GM21390 (cell line): ENCODE data around the gene MRPL52.
"Not testable (repeated sequence)": the region's sequence is repeated elsewhere in the genome, so short reads cannot be mapped to it uniquely, and the experiment has no call there.

Source experiments
- ATAC-seq: cut with Tn5 transposase; IDR thresholded peaks from one replicate; pipeline ENCODE4 v1.9.1; 2021; ENCODE audit not compliant: unreplicated experiment

The MRPL52 gene

GRCh38 chr14:22837750-22838538 is 8.3 kb downstream of the MRPL52 start:
- ATAC-seq = no peak

DNA sequence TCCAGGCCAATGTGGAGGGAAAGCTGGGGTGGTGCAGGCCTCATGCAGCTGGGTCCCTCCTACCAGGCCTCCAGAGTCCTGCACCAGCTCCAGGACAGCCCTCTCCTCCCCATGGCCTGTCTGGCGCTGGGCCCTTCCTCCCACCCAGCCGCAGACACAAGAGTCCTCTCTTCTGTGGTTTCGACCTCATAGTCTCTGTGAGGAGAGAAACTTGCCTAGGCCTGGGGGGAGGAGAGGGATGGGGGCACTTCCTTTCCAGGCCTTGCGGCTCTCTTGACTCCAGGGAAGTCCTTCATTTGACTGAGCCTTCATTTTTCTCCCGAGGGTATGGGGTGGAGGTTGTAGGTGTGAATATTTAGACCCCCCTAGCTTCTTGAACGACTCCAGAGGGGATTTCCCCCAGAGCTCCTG is 8.9 kb downstream of the MRPL52 start:
- no peak for ATAC-seq

GRCh38 chr14:22839159-22839779 is 9.6 kb downstream of the MRPL52 start:
- ATAC-seq = no peak

- no peak for ATAC-seq
Measured at GRCh38 chr14:22841311-22841710, 11.6 kb downstream of the MRPL52 start.

DNA sequence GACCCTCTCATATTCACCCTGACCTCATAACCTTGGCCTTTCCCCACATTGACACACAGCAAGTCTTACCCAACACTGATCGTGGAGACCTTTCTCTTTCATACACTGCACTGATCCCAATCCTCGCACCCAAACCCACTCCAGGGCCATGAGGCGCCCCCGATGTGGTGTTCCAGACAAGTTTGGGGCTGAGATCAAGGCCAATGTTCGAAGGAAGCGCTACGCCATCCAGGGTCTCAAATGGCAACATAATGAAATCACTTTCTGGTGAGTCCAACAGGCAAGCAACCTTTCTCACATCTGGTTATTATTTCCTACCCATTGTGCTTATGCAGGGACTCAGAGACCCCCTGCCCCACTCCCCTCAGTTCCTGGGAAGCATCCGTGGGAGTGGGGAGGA is 12.1 kb downstream of the MRPL52 start:
- ATAC-seq = no peak

DNA sequence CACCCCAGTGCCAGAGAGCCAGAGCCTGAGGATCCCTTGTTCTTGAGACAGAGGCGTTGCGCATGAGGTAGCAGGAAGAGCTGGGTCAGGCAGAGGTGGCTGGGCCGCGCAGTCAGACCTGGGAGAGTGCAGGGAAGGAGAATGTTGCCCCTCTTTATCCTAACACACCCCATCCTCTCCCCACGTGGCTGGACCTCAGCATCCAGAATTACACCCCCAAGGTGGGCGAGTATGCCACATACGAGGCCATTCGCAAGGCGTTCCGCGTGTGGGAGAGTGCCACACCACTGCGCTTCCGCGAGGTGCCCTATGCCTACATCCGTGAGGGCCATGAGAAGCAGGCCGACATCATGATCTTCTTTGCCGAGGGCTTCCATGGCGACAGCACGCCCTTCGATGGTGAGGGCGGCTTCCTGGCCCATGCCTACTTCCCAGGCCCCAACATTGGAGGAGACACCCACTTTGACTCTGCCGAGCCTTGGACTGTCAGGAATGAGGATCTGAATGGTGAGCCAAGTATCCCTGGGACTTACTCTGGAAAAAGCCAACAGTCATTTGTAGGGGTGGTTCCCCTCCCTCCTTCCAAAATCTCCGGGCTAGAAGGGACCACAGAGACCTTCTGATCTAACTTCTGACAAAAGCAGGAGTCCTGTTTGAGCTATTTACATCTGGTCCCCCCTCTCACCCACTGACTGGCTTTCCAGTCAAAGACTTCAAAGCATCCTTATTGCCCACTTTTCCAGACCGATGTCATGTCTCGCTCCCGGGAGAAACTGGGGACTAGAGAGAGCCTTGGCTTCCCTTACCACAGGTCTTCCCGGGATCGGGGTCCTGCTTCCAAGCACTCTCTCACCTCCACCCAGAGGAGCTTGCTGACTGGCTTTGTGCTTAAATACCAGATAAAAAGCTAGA is 12.8 kb downstream of the MRPL52 start:
- no peak for ATAC-seq

- ATAC-seq = no peak
Measured at GRCh38 chr14:22843123-22843925, 13.6 kb downstream of the MRPL52 start.

DNA sequence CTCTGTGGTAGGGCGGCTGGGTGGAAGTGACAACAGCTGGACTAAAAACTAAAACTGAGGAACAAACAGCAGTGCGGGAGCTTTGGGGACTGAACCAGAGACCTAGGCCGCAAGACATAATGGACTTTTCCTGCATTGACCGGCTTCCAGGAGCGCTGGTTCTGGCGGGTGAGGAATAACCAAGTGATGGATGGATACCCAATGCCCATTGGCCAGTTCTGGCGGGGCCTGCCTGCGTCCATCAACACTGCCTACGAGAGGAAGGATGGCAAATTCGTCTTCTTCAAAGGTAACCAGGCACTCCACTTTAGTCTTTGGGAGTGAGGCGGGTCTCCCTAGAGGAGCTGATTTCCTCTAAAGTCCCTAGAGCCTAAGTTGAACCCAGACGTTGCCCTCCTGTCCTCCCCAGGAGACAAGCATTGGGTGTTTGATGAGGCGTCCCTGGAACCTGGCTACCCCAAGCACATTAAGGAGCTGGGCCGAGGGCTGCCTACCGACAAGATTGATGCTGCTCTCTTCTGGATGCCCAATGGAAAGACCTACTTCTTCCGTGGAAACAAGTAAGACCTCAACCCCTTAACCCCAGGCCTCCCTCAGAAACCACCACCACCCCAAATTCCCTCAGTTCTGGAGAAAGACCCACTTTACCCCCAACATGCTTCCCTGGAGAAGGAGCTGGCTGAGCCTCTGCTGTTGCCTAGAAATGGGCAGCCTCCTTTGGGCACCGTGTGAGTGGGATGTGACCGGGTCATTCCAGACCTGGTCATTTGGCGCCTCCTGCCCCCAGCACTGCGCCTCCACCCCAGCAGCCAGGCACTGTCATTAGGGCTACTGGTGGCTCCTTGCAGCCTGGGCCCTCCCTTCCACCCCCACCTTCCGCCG is 14.8 kb downstream of the MRPL52 start:
- no peak for ATAC-seq

DNA sequence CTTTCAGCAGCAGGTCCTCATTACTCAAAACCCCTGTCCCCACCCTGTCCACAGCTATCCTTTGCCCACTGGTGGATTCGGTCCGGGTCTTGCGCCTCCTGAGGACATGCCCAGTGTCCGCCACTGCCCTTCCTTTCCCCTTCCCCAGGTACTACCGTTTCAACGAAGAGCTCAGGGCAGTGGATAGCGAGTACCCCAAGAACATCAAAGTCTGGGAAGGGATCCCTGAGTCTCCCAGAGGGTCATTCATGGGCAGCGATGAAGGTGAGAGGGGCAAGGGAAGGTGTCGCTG is 15.4 kb downstream of the MRPL52 start:
- no peak for ATAC-seq

- ATAC-seq = no peak
Measured at GRCh38 chr14:22845821-22846625, 16.3 kb downstream of the MRPL52 start.

DNA sequence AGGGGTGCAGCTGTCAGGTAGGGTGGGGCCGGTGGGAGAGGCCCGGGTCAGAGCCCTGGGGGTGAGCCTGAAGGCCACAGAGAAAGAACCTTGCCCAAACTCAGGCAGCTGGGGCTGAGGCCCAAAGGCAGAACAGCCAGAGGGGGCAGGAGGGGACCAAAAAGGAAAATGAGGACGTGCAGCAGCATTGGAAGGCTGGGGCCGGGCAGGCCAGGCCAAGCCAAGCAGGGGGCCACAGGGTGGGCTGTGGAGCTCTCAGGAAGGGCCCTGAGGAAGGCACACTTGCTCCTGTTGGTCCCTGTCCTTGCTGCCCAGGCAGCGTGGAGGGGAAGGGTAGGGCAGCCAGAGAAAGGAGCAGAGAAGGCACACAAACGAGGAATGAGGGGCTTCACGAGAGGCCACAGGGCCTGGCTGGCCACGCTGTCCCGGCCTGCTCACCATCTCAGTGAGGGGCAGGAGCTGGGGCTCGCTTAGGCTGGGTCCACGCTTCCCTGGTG is 17.2 kb downstream of the MRPL52 start:
- no peak for ATAC-seq

DNA sequence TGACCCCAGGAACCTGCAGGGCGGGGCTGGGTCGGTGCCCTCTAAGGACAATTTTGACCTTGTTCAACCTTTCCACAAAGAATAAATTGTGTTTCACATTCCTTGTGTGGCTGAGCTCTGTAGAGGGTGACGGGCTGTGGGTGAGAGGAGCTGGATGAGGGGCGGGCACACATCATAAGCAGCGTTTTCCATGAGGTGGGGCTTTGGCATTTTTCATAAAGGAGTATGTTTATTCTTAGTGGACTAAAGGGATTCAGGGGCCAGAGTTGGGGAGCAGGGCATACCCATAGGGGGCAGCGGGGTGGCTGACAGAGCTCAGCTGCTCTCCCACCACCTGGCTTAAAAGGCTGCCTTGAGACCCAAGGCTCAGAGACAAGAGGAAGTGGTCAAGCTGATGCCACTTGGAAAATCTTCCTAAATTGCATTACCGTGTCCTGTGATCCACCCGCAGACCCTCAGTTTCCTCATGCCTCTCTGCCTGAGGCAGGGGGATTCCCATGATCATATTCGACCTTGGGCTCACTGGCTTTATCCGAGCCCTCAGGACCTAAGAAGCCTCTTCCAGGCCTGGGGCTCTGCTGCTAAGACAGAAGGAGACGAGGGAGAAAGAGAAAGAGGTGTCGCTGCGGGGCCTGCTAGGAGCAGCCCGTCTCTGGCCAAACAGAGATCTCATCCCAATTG is 18.1 kb downstream of the MRPL52 start:
- ATAC-seq = no peak

DNA sequence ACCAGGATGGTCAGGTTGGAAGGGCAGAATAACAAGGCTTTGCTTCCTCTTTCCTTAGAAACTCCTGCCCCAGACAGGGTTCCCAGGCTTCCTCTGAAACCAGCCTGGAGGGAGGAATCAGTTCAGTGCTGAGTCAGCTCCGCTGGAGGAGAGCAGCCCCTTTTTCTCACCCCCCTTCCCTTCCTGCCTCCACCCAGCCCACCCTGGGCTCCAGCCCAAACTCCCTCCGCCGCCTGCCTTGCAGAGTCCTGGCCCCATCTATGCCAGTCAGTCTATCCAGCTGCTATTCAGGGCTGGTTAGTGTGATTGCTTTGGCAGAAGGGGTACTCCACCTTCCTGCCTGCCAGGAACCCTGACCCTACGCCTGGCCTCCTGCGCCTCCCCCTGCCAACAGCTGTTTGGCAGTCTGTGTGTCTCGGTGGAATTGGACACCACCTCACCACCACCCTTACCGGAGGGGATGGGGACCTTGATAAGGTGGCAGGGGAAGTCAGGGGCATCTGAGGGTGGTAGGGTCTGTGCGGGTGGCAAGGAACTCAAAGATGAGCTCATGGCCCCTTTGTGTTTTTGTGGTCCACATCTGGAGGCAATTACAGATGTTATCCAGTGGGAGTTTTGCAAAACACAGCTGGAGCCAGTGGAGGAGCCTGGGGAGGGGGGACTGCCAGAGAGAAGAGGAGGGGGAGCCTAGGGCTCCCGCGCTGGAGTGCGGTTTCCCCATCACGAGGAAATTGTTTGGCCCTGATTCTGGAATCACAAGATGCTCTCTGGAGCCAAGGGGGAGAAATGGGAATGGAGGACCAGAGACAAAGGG is 18.9 kb downstream of the MRPL52 start:
- ATAC-seq = no peak

GRCh38 chr14:22849212-22849819 is 19.6 kb downstream of the MRPL52 start:
- ATAC-seq = no peak

DNA sequence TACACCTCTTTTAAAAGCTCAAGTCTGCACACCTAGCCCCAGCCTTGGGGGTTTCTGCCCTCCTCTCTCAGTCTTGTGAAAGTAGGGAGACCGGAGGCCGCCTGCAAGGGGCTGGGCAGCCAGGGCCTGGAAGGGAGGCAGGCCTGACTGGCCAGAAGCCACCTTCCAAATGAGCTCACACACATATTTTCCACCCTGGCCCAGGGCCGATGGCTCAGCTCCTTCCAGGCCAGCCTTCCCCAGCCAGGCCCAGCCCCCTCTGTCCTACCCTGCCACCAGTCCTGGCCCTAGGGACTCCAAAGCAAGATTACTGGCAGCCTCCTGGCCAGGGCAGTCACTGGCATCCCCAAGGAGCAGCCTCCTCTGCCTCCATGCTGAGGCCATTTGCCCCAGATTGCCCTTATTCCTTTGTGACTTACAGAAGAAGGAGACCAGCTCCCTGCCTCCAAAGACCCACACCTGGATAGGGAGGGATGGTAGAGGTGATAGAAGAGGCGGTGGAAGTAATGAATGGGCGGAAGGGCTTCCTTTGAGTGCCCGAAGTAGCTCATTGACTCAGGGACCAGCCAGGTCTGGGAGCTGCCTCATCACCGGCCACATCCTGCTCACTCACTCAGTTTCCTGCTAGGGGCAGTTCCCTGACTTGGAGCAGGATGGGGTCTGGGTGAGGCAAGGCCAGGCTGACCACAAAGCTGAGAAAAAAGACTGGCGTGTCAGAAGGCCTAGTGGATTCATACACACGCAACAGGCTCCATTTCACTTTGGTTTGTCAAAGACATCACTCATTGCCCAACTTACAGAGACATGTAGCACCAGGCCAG is 21.5 kb downstream of the MRPL52 start:
- no peak for ATAC-seq

GRCh38 chr14:22852178-22852577 is 22.5 kb downstream of the MRPL52 start:
- not testable (repeated sequence) for ATAC-seq

GRCh38 chr14:22852599-22852939 is 22.9 kb downstream of the MRPL52 start:
- no peak for ATAC-seq
